IMR-90 (cell line): ENCODE measurements around the gene TMEM50B. TPM values are rescaled to one million over a fixed set of nuclear protein-coding genes. Genes with fewer than 3 reads are reported as not detected.

Experiments
- ATAC-seq: fragments of 200-7000 bp; cut with Tn5 transposase; 2 replicates; pipeline ENCODE4 v1.9.1; 2020; ENCODE audit warnings: low read depth, mild to moderate bottlenecking, moderate library complexity
- BruUV-seq: library from RNA; stranded (reverse); fragments of 400-500 nt; replicated peaks from 2 replicates; lab custom pipeline; 2021; lab: Mats Ljungman, UMichigan
- CTCF ChIA-PET: fragments of 300-600 bp; formaldehyde crosslinking; extraction: SDS; loops from one replicate; lab custom pipeline; 2021; ENCODE audit warnings: antibody characterized with exemption; lab: Yijun Ruan, JAX
- POLR2A ChIA-PET: fragments of 300-600 bp; sonication (Branson Sonifier 250); formaldehyde crosslinking; loops from one replicate; lab custom pipeline; 2022; ENCODE audit warnings: antibody characterized with exemption; ENCODE audit not compliant: unreplicated experiment; lab: Charles Lee
- DNase-seq: peaks from one replicate; pipeline ENCODE4 v3.0.0; 2013
- H2AFZ ChIP-seq: replicated peaks from 2 replicates; pipeline ENCODE3; 2013; ENCODE audit warnings: low read length, mild to moderate bottlenecking; ENCODE audit not compliant: poor library complexity
- H2AK5ac ChIP-seq: 2 replicates; pipeline ENCODE4 v1.6.1; 2013; ENCODE audit warnings: low read depth, low read length, inconsistent platforms
- H2AK9ac ChIP-seq: replicated peaks from 2 replicates; pipeline ENCODE3; 2013; ENCODE audit warnings: mild to moderate bottlenecking, low read depth, low read length, moderate library complexity; ENCODE audit not compliant: poor library complexity
- H2BK120ac ChIP-seq: 2 replicates; pipeline ENCODE4 v1.6.1; 2013; ENCODE audit warnings: low read depth, low read length, inconsistent platforms
- H2BK15ac ChIP-seq: 3 replicates; pipeline ENCODE4 v1.6.1; 2013; ENCODE audit warnings: low read depth, low read length, inconsistent platforms
- H2BK20ac ChIP-seq: 2 replicates; pipeline ENCODE4 v1.6.1; 2013; ENCODE audit warnings: low read depth, mild to moderate bottlenecking, inconsistent platforms, low read length, moderate library complexity
- H2BK5ac ChIP-seq: 2 replicates; pipeline ENCODE4 v1.6.1; 2013; ENCODE audit warnings: mild to moderate bottlenecking, low read depth, low read length, inconsistent platforms; ENCODE audit not compliant: poor library complexity, severe bottlenecking
- H3K14ac ChIP-seq: replicated peaks from 2 replicates; pipeline ENCODE4 v1.6.1; 2013; ENCODE audit warnings: low read depth, low read length, inconsistent platforms
- H3K18ac ChIP-seq: 2 replicates; pipeline ENCODE4 v1.6.1; 2013; ENCODE audit warnings: low read depth, low read length, control low read depth
- H3K23ac ChIP-seq: 2 replicates; pipeline ENCODE4 v1.6.1; 2013; ENCODE audit warnings: low read depth, low read length, inconsistent platforms
- H3K27ac ChIP-seq: 2 replicates; pipeline ENCODE4 v1.5.1; 2013; ENCODE audit warnings: mild to moderate bottlenecking, control low read depth, low read length; ENCODE audit not compliant: insufficient read depth
- H3K27me3 ChIP-seq: 2 replicates; pipeline ENCODE4 v1.6.1; 2013; ENCODE audit warnings: low read length; ENCODE audit not compliant: control insufficient read depth, insufficient read depth
- H3K36me3 ChIP-seq: 2 replicates; pipeline ENCODE4 v1.6.1; 2013; ENCODE audit warnings: low read length, mixed read lengths; ENCODE audit not compliant: control insufficient read depth, insufficient read depth
- H3K4ac ChIP-seq: 2 replicates; pipeline ENCODE4 v1.6.1; 2013; ENCODE audit warnings: low read depth, low read length, inconsistent platforms
- H3K4me1 ChIP-seq: 2 replicates; pipeline ENCODE4 v1.6.1; 2013; ENCODE audit warnings: low read length, mixed read lengths; ENCODE audit not compliant: control insufficient read depth, insufficient read depth
- H3K4me2 ChIP-seq: 2 replicates; pipeline ENCODE4 v1.6.1; 2013; ENCODE audit warnings: low read depth, mild to moderate bottlenecking, control low read depth, low read length, moderate library complexity
- H3K4me3 ChIP-seq: 2 replicates; pipeline ENCODE4 v1.5.1; 2013; ENCODE audit warnings: low read depth, mild to moderate bottlenecking, control low read depth, low read length, moderate library complexity; ENCODE audit not compliant: insufficient read depth
- H3K56ac ChIP-seq: 2 replicates; pipeline ENCODE4 v1.6.1; 2013; ENCODE audit warnings: low read length, inconsistent platforms; ENCODE audit not compliant: insufficient read depth; ENCODE audit errors: extremely low read depth
- H3K79me1 ChIP-seq, 2 experiments: 2 replicates each; pipeline ENCODE4 v1.6.1; 2013; ENCODE audit warnings: low read length in 2 of 2, inconsistent platforms in 1 of 2, low read depth in 1 of 2
- H3K9ac ChIP-seq: 2 replicates; pipeline ENCODE4 v1.6.1; 2013; ENCODE audit warnings: low read depth, low read length, control low read depth
- H3K9me1 ChIP-seq: 2 replicates; pipeline ENCODE4 v1.6.1; 2013; ENCODE audit warnings: low read length, inconsistent platforms; ENCODE audit not compliant: insufficient read depth
- H3K9me3 ChIP-seq: 2 replicates; pipeline ENCODE4 v1.6.1; 2013; ENCODE audit warnings: low read length; ENCODE audit not compliant: control insufficient read depth, insufficient read depth
- H4K20me1 ChIP-seq: 2 replicates; pipeline ENCODE4 v1.6.1; 2013; ENCODE audit warnings: low read length, inconsistent platforms; ENCODE audit not compliant: insufficient read depth
- H4K5ac ChIP-seq: 2 replicates; pipeline ENCODE4 v1.6.1; 2013; ENCODE audit warnings: mild to moderate bottlenecking, low read depth, low read length, control low read depth
- H4K8ac ChIP-seq, 2 experiments: 2 replicates each; pipeline ENCODE4 v1.6.1; 2013; ENCODE audit warnings: low read depth in 2 of 2, low read length in 2 of 2, control low read depth in 1 of 2, inconsistent platforms in 1 of 2
- H4K91ac ChIP-seq: 2 replicates; pipeline ENCODE4 v1.6.1; 2013; ENCODE audit warnings: low read depth, low read length, inconsistent platforms; ENCODE audit not compliant: insufficient read depth
- BHLHE40 ChIP-seq: fragments of 150-350 bp; IDR thresholded peaks from 2 replicates; pipeline ENCODE4 v1.6.1; 2016; ENCODE audit warnings: mild to moderate bottlenecking, low read depth, low read length
- CEBPB ChIP-seq: IDR thresholded peaks from 2 replicates; pipeline ENCODE4 v1.6.1; 2012; ENCODE audit warnings: low read depth, low read length, improper control_type of control experiment
- CHD1 ChIP-seq: IDR thresholded peaks from 2 replicates; pipeline ENCODE4 v1.6.1; 2012; ENCODE audit warnings: low read depth, low read length, improper control_type of control experiment
- FOS ChIP-seq: fragments of 150-350 bp; IDR thresholded peaks from 2 replicates; pipeline ENCODE4 v1.6.1; 2016; ENCODE audit warnings: low read depth, low read length
- MAFK ChIP-seq: IDR thresholded peaks from 2 replicates; pipeline ENCODE4 v1.6.1; 2012; ENCODE audit warnings: low read depth, low read length, improper control_type of control experiment
- MXI1 ChIP-seq: IDR thresholded peaks from 2 replicates; pipeline ENCODE4 v1.6.1; 2012; ENCODE audit warnings: low read depth, mild to moderate bottlenecking, low read length, moderate library complexity, borderline replicate concordance
- NFE2L2 ChIP-seq: fragments of 150-350 bp; IDR thresholded peaks from 2 replicates; pipeline ENCODE4 v1.6.1; 2016; ENCODE audit warnings: low read depth, mild to moderate bottlenecking, low read length
- POLR2A ChIP-seq: IDR thresholded peaks from 2 replicates; pipeline ENCODE4 v1.6.1; 2012; ENCODE audit warnings: mild to moderate bottlenecking, low read depth, low read length
- RCOR1 ChIP-seq: IDR thresholded peaks from 2 replicates; pipeline ENCODE4 v1.6.1; 2012; ENCODE audit warnings: mild to moderate bottlenecking, low read length, improper control_type of control experiment; ENCODE audit not compliant: insufficient replicate concordance
- RFX5 ChIP-seq: IDR thresholded peaks from 2 replicates; pipeline ENCODE4 v1.8.0; 2012; ENCODE audit warnings: low read depth, mild to moderate bottlenecking, low read length, moderate library complexity
- SMC3 ChIP-seq: fragments of 150-350 bp; IDR thresholded peaks from 2 replicates; pipeline ENCODE4 v1.6.1; 2016; ENCODE audit warnings: low read depth, mild to moderate bottlenecking, antibody characterized with exemption, low read length, moderate library complexity
- WGBS, 2 experiments: methylation state at CpG; one replicate each; pipeline versions ENCODE4 v1.1.5 to v1.1.7; 2013; ENCODE audit warnings: missing lambda C conversion rate in 2 of 2; ENCODE audit not compliant: insufficient read length in 1 of 2; ENCODE audit errors: extremely low coverage in 2 of 2; 5-methylcytosine and 5-hydroxymethylcytosine counted together
- dilution Hi-C: fragments of 300-500 bp; cut with HindIII; formaldehyde crosslinking; loops from one replicate; pipeline ENCODE4 v1.14.3; 2018; ENCODE audit warnings: low sequenced_read_pairs; ENCODE audit not compliant: unreplicated experiment
- in situ Hi-C: fragments of 300-500 bp; cut with MboI; formaldehyde crosslinking; loops from 3 replicates; pipeline ENCODE4 v1.14.3; 2019; ENCODE audit warnings: low sequenced_read_pairs, inconsistent platforms, mixed read lengths
- intact Hi-C: fragments of 100-400 bp; cut with micrococcal nuclease; formaldehyde crosslinking; loops from 2 replicates; pipeline ENCODE4 v1.10.0; 2022
- polyA plus RNA-seq, 3 experiments: library from polyadenylated mRNA; depleted of rRNA; stranded (reverse); fragments of >200 nt; gene quantifications; 2 replicates each; pipeline ENCODE4 v1.2.3, GENCODE V29; 2012; ENCODE audit warnings: low replicate concordance in 1 of 3
- total RNA-seq: library from RNA; depleted of rRNA; stranded (reverse); fragments of >200 nt; gene quantifications from 2 replicates; pipeline ENCODE4 v1.2.3, GENCODE V29; 2012
- TF ChIP-seq, protein P1 (sequence below): fragments of 150-350 bp; IDR thresholded peaks from 2 replicates; pipeline ENCODE4 v1.6.1; 2017; ENCODE audit warnings: mild to moderate bottlenecking, antibody characterized with exemption, low read length, low read depth
- TF ChIP-seq, protein P2 (sequence below): fragments of 150-350 bp; IDR thresholded peaks from 2 replicates; pipeline ENCODE4 v1.6.1; 2016; ENCODE audit warnings: low read depth, mild to moderate bottlenecking, low read length, moderate library complexity, borderline replicate concordance
- TF ChIP-seq, protein P3 (sequence below): conservative IDR thresholded peaks from 2 replicates; pipeline ENCODE4 v1.5.1; 2012; ENCODE audit warnings: mild to moderate bottlenecking, low read depth, low read length, improper control_type of control experiment

The TMEM50B gene
- total and polyA plus RNA-seq, 2 of the 4 experiments (the other 2 are of a cell fraction) = 10.9 to 25.9 TPM

DNA sequence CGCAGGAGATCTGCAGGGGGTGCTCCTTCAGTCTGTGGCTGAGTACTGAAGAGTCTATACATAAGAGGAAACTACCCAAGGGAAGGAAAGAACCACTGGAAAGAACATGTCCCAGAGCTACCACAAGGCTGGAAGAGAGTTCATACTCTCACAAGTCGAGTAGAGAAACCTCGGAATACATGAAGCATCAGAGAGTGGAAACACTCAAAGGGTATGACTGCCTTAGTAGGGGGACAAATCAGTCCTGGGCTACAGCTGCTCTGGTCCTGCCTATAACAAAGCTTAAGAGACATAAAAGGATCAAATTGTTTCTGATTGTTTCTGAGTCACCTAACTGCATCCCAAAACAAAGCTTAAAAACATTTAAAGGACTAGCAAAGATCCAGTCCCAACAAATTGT lies 27.4 kb downstream of the TMEM50B start:
- no peak overlapping the region for H3K23ac ChIP-seq
- H3K4me1 ChIP-seq = peaks cover 3% of the 10 kb centered on the region
- no TSS peak for BruUV-seq
- H3K27me3 ChIP-seq = no peaks in the 10 kb centered on the region
- peak; percentile 21; the same call in 1 of the 2 replicates for ATAC-seq
- H2AK5ac ChIP-seq = no peak overlapping the region
- peaks cover 5% of the 10 kb centered on the region for H3K36me3 ChIP-seq
- no peaks in the 10 kb centered on the region for H3K79me1 ChIP-seq
- no peak overlapping the region for H3K18ac ChIP-seq
- TF ChIP-seq NFE2L2 (no peak), SMC3 (no peak), FOS (no peak), BHLHE40 (no peak), CHD1 (no peak), POLR2A (no peak), MXI1 (no peak), MAFK (no peak), RFX5 (no peak), CEBPB (no peak), RCOR1 (no peak)
- TF ChIP-seq, protein P1, sequence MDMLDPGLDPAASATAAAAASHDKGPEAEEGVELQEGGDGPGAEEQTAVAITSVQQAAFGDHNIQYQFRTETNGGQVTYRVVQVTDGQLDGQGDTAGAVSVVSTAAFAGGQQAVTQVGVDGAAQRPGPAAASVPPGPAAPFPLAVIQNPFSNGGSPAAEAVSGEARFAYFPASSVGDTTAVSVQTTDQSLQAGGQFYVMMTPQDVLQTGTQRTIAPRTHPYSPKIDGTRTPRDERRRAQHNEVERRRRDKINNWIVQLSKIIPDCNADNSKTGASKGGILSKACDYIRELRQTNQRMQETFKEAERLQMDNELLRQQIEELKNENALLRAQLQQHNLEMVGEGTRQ = no peak
- TF ChIP-seq, protein P2, sequence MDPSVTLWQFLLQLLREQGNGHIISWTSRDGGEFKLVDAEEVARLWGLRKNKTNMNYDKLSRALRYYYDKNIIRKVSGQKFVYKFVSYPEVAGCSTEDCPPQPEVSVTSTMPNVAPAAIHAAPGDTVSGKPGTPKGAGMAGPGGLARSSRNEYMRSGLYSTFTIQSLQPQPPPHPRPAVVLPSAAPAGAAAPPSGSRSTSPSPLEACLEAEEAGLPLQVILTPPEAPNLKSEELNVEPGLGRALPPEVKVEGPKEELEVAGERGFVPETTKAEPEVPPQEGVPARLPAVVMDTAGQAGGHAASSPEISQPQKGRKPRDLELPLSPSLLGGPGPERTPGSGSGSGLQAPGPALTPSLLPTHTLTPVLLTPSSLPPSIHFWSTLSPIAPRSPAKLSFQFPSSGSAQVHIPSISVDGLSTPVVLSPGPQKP = no peak
- TF ChIP-seq, protein P3, sequence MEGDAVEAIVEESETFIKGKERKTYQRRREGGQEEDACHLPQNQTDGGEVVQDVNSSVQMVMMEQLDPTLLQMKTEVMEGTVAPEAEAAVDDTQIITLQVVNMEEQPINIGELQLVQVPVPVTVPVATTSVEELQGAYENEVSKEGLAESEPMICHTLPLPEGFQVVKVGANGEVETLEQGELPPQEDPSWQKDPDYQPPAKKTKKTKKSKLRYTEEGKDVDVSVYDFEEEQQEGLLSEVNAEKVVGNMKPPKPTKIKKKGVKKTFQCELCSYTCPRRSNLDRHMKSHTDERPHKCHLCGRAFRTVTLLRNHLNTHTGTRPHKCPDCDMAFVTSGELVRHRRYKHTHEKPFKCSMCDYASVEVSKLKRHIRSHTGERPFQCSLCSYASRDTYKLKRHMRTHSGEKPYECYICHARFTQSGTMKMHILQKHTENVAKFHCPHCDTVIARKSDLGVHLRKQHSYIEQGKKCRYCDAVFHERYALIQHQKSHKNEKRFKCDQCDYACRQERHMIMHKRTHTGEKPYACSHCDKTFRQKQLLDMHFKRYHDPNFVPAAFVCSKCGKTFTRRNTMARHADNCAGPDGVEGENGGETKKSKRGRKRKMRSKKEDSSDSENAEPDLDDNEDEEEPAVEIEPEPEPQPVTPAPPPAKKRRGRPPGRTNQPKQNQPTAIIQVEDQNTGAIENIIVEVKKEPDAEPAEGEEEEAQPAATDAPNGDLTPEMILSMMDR = no peak
- WGBS, 2 experiments = no CpG with 5 or more reads among the region's 3 CpGs
- no peak overlapping the region for H2AFZ ChIP-seq
- H2AK9ac ChIP-seq = no peak overlapping the region
- dilution Hi-C loops (no loop called here), in situ Hi-C loops (loop anchor here (25.0 kb wide), 1 partner anchor 465 kb away; no protein-coding TSS in a partner anchor), intact Hi-C loops (no loop called here)
- no peak overlapping the region for H2BK20ac ChIP-seq
- H4K20me1 ChIP-seq = no peaks in the 10 kb centered on the region
- CTCF ChIA-PET = interaction anchor here (0.9 kb wide), 1 partner anchor 154 kb away, joined by 3 read pairs; no protein-coding TSS in a partner anchor
- DNase-seq = no peak
- H4K91ac ChIP-seq = no peak overlapping the region
- H2BK15ac ChIP-seq = no peak overlapping the region
- H3K4me3 ChIP-seq = no peak overlapping the region
- no peaks in the 10 kb centered on the region for H3K9me3 ChIP-seq
- H3K14ac ChIP-seq = no peak overlapping the region
- H3K4me2 ChIP-seq = no peak overlapping the region
- no peak overlapping the region for H4K5ac ChIP-seq
- H3K9me1 ChIP-seq = peaks cover 6% of the 10 kb centered on the region; the same call in 1 of the 2 replicates
- H3K56ac ChIP-seq = no peak overlapping the region
- no peak overlapping the region for H4K8ac ChIP-seq
- no peak overlapping the region for H2BK5ac ChIP-seq
- H3K9ac ChIP-seq = no peak overlapping the region
- no peak overlapping the region for H2BK120ac ChIP-seq
- H3K27ac ChIP-seq = no peak overlapping the region
- no peak overlapping the region for H3K4ac ChIP-seq
- POLR2A ChIA-PET = no interaction called here
